Ascending aorta (tissue), 2 donors: ENCODE measurements around the gene EVC2. TPM values are rescaled to one million over a fixed set of nuclear protein-coding genes. Genes with fewer than 3 reads are reported as not detected.

Experiments
- DNase-seq, 2 donors: peaks; one replicate each; pipeline ENCODE4 v3.0.0-alpha.2; 2019; ENCODE audit warnings: low spot score in 2 of 2
- H3K27ac ChIP-seq, 2 donors: fragments of 200-600 bp; sonication (generic); one replicate each; pipeline ENCODE4 v1.5.1; 2016 to 2017; ENCODE audit warnings: mild to moderate bottlenecking in 1 of 2
- H3K27me3 ChIP-seq: fragments of 200-600 bp; sonication (generic); one replicate; pipeline ENCODE4 v1.5.1; 2017
- H3K36me3 ChIP-seq, 2 donors: fragments of 200-600 bp; sonication (generic); one replicate each; pipeline ENCODE4 v1.5.1; 2016
- H3K4me1 ChIP-seq, 2 donors: fragments of 200-600 bp; sonication (generic); one replicate each; pipeline ENCODE4 v1.5.1; 2016 to 2017; ENCODE audit warnings: mild to moderate bottlenecking in 1 of 2
- H3K4me3 ChIP-seq, 2 donors: fragments of 200-600 bp; sonication (generic); one replicate each; pipeline ENCODE4 v1.5.1; 2016 to 2017; ENCODE audit warnings: mild to moderate bottlenecking in 1 of 2
- H3K9me3 ChIP-seq, 2 donors: fragments of 200-600 bp; sonication (generic); one replicate each; pipeline ENCODE4 v1.5.1; 2016
- CTCF ChIP-seq, 3 experiments: fragments of 200-600 bp in 2 of 3; fragments of 450-650 bp in 1 of 3; sonication (generic) in 2 of 3; IDR thresholded peaks; one replicate each; pipeline ENCODE4 v1.5.1; 2016 to 2019; ENCODE audit warnings: antibody characterized with exemption in 3 of 3, mild to moderate bottlenecking in 1 of 3, moderate library complexity in 1 of 3
- intact Hi-C: fragments of 100-400 bp; cut with DNase I; formaldehyde crosslinking; loops from one replicate; pipeline ENCODE4 v1.15.1; 2023
- total RNA-seq: library from RNA; depleted of rRNA; stranded (reverse); fragments of >200 nt; gene quantifications from one replicate; pipeline ENCODE4 v1.1.0, GENCODE V29; 2016

Gene EVC2
- total RNA-seq, 1 donor from 2014 or later: 5.7 TPM

- Histone ChIP-seq H3K27ac (no peak overlapping the region), H3K4me1 (no peaks in the 10 kb centered on the region), H3K4me3 (no peak overlapping the region), H3K27me3 (no peaks in the 10 kb centered on the region), H3K36me3 (peaks cover 68 to 88% of the 10 kb centered on the region in 2 donors), H3K9me3 (no peaks in the 10 kb centered on the region)
- TF ChIP-seq CTCF (IDR thresholded peaks at IDR 0.05): no peak
- no peak for DNase-seq
- intact Hi-C loops: no loop called here
These were observed 85.8 kb downstream of the EVC2 start for GRCh38 chr4:5622596-5622995.

GRCh38 chr4:5619913-5620625 lies 88.3 kb downstream of the EVC2 start:
- Histone ChIP-seq H3K4me3 (no peak overlapping the region), H3K27me3 (no peaks in the 10 kb centered on the region), H3K4me1 (no peaks in the 10 kb centered on the region), H3K9me3 (no peaks in the 10 kb centered on the region), H3K36me3 (peaks cover 75 to 92% of the 10 kb centered on the region in 2 donors), H3K27ac (no peak overlapping the region)
- intact Hi-C loops: no loop called here
- DNase-seq: no peak
- no peak for TF ChIP-seq CTCF (IDR thresholded peaks at IDR 0.05)

- Histone ChIP-seq H3K4me1 (no peaks in the 10 kb centered on the region), H3K27me3 (no peaks in the 10 kb centered on the region), H3K4me3 (no peak overlapping the region), H3K27ac (no peak overlapping the region), H3K9me3 (no peaks in the 10 kb centered on the region), H3K36me3 (peaks cover 76 to 91% of the 10 kb centered on the region in 2 donors)
- TF ChIP-seq CTCF (IDR thresholded peaks at IDR 0.05): no peak
- intact Hi-C loops: no loop called here
- no peak for DNase-seq
These were observed 90.1 kb downstream of the EVC2 start for GRCh38 chr4:5618051-5618960.

- no peaks in the 10 kb centered on the region for H3K27me3 ChIP-seq
- no peak for DNase-seq
- H3K9me3 ChIP-seq: no peaks in the 10 kb centered on the region
- H3K36me3 ChIP-seq: peaks cover 61 to 73% of the 10 kb centered on the region in 2 donors
- TF ChIP-seq CTCF (IDR thresholded peaks at IDR 0.05): no peak
- intact Hi-C loops: no loop called here
- H3K4me1 ChIP-seq: no peaks in the 10 kb centered on the region
- H3K4me3 ChIP-seq: no peak overlapping the region
- H3K27ac ChIP-seq: no peak overlapping the region
These were observed 91.9 kb downstream of the EVC2 start for GRCh38 chr4:5616331-5616950.

- Histone ChIP-seq H3K9me3 (no peaks in the 10 kb centered on the region), H3K4me3 (no peak overlapping the region), H3K36me3 (peaks cover 60 to 73% of the 10 kb centered on the region in 2 donors), H3K27me3 (no peaks in the 10 kb centered on the region), H3K27ac (no peak overlapping the region), H3K4me1 (no peaks in the 10 kb centered on the region)
- DNase-seq: no peak
- intact Hi-C loops: no loop called here
- no peak for TF ChIP-seq CTCF (IDR thresholded peaks at IDR 0.05)
These were observed 92.8 kb downstream of the EVC2 start for GRCh38 chr4:5615496-5616075.
